IMR-90 (cell line): ENCODE results near the gene LDLRAD4. TPM values are rescaled to one million over a fixed set of nuclear protein-coding genes. Genes with fewer than 3 reads are reported as not detected.

Experiments used
- ATAC-seq: fragments of 200-7000 bp; cut with Tn5 transposase; 2 replicates; pipeline ENCODE4 v1.9.1; 2020; ENCODE audit warnings: low read depth, mild to moderate bottlenecking, moderate library complexity
- BruUV-seq: library from RNA; stranded (reverse); fragments of 400-500 nt; replicated peaks from 2 replicates; lab custom pipeline; 2021; lab: Mats Ljungman, UMichigan
- CTCF ChIA-PET: fragments of 300-600 bp; formaldehyde crosslinking; extraction: SDS; loops from one replicate; lab custom pipeline; 2021; ENCODE audit warnings: antibody characterized with exemption; lab: Yijun Ruan, JAX
- POLR2A ChIA-PET: fragments of 300-600 bp; sonication (Branson Sonifier 250); formaldehyde crosslinking; loops from one replicate; lab custom pipeline; 2022; ENCODE audit warnings: antibody characterized with exemption; ENCODE audit not compliant: unreplicated experiment; lab: Charles Lee
- DNase-seq: peaks from one replicate; pipeline ENCODE4 v3.0.0; 2013
- H2AFZ ChIP-seq: replicated peaks from 2 replicates; pipeline ENCODE3; 2013; ENCODE audit warnings: low read length, mild to moderate bottlenecking; ENCODE audit not compliant: poor library complexity
- H2AK5ac ChIP-seq: 2 replicates; pipeline ENCODE4 v1.6.1; 2013; ENCODE audit warnings: low read depth, low read length, inconsistent platforms
- H2AK9ac ChIP-seq: replicated peaks from 2 replicates; pipeline ENCODE3; 2013; ENCODE audit warnings: mild to moderate bottlenecking, low read depth, low read length, moderate library complexity; ENCODE audit not compliant: poor library complexity
- H2BK120ac ChIP-seq: 2 replicates; pipeline ENCODE4 v1.6.1; 2013; ENCODE audit warnings: low read depth, low read length, inconsistent platforms
- H2BK15ac ChIP-seq: 3 replicates; pipeline ENCODE4 v1.6.1; 2013; ENCODE audit warnings: low read depth, low read length, inconsistent platforms
- H2BK20ac ChIP-seq: 2 replicates; pipeline ENCODE4 v1.6.1; 2013; ENCODE audit warnings: low read depth, mild to moderate bottlenecking, inconsistent platforms, low read length, moderate library complexity
- H2BK5ac ChIP-seq: 2 replicates; pipeline ENCODE4 v1.6.1; 2013; ENCODE audit warnings: mild to moderate bottlenecking, low read depth, low read length, inconsistent platforms; ENCODE audit not compliant: poor library complexity, severe bottlenecking
- H3K14ac ChIP-seq: replicated peaks from 2 replicates; pipeline ENCODE4 v1.6.1; 2013; ENCODE audit warnings: low read depth, low read length, inconsistent platforms
- H3K18ac ChIP-seq: 2 replicates; pipeline ENCODE4 v1.6.1; 2013; ENCODE audit warnings: low read depth, low read length, control low read depth
- H3K23ac ChIP-seq: 2 replicates; pipeline ENCODE4 v1.6.1; 2013; ENCODE audit warnings: low read depth, low read length, inconsistent platforms
- H3K27ac ChIP-seq: 2 replicates; pipeline ENCODE4 v1.5.1; 2013; ENCODE audit warnings: mild to moderate bottlenecking, control low read depth, low read length; ENCODE audit not compliant: insufficient read depth
- H3K27me3 ChIP-seq: 2 replicates; pipeline ENCODE4 v1.6.1; 2013; ENCODE audit warnings: low read length; ENCODE audit not compliant: control insufficient read depth, insufficient read depth
- H3K36me3 ChIP-seq: 2 replicates; pipeline ENCODE4 v1.6.1; 2013; ENCODE audit warnings: low read length, mixed read lengths; ENCODE audit not compliant: control insufficient read depth, insufficient read depth
- H3K4ac ChIP-seq: 2 replicates; pipeline ENCODE4 v1.6.1; 2013; ENCODE audit warnings: low read depth, low read length, inconsistent platforms
- H3K4me1 ChIP-seq: 2 replicates; pipeline ENCODE4 v1.6.1; 2013; ENCODE audit warnings: low read length, mixed read lengths; ENCODE audit not compliant: control insufficient read depth, insufficient read depth
- H3K4me2 ChIP-seq: 2 replicates; pipeline ENCODE4 v1.6.1; 2013; ENCODE audit warnings: low read depth, mild to moderate bottlenecking, control low read depth, low read length, moderate library complexity
- H3K4me3 ChIP-seq: 2 replicates; pipeline ENCODE4 v1.5.1; 2013; ENCODE audit warnings: low read depth, mild to moderate bottlenecking, control low read depth, low read length, moderate library complexity; ENCODE audit not compliant: insufficient read depth
- H3K56ac ChIP-seq: 2 replicates; pipeline ENCODE4 v1.6.1; 2013; ENCODE audit warnings: low read length, inconsistent platforms; ENCODE audit not compliant: insufficient read depth; ENCODE audit errors: extremely low read depth
- H3K79me1 ChIP-seq, 2 experiments: 2 replicates each; pipeline ENCODE4 v1.6.1; 2013; ENCODE audit warnings: low read length in 2 of 2, inconsistent platforms in 1 of 2, low read depth in 1 of 2
- H3K9ac ChIP-seq: 2 replicates; pipeline ENCODE4 v1.6.1; 2013; ENCODE audit warnings: low read depth, low read length, control low read depth
- H3K9me1 ChIP-seq: 2 replicates; pipeline ENCODE4 v1.6.1; 2013; ENCODE audit warnings: low read length, inconsistent platforms; ENCODE audit not compliant: insufficient read depth
- H3K9me3 ChIP-seq: 2 replicates; pipeline ENCODE4 v1.6.1; 2013; ENCODE audit warnings: low read length; ENCODE audit not compliant: control insufficient read depth, insufficient read depth
- H4K20me1 ChIP-seq: 2 replicates; pipeline ENCODE4 v1.6.1; 2013; ENCODE audit warnings: low read length, inconsistent platforms; ENCODE audit not compliant: insufficient read depth
- H4K5ac ChIP-seq: 2 replicates; pipeline ENCODE4 v1.6.1; 2013; ENCODE audit warnings: mild to moderate bottlenecking, low read depth, low read length, control low read depth
- H4K8ac ChIP-seq, 2 experiments: 2 replicates each; pipeline ENCODE4 v1.6.1; 2013; ENCODE audit warnings: low read depth in 2 of 2, low read length in 2 of 2, control low read depth in 1 of 2, inconsistent platforms in 1 of 2
- H4K91ac ChIP-seq: 2 replicates; pipeline ENCODE4 v1.6.1; 2013; ENCODE audit warnings: low read depth, low read length, inconsistent platforms; ENCODE audit not compliant: insufficient read depth
- CEBPB ChIP-seq: IDR thresholded peaks from 2 replicates; pipeline ENCODE4 v1.6.1; 2012; ENCODE audit warnings: low read depth, low read length, improper control_type of control experiment
- CHD1 ChIP-seq: IDR thresholded peaks from 2 replicates; pipeline ENCODE4 v1.6.1; 2012; ENCODE audit warnings: low read depth, low read length, improper control_type of control experiment
- FOS ChIP-seq: fragments of 150-350 bp; IDR thresholded peaks from 2 replicates; pipeline ENCODE4 v1.6.1; 2016; ENCODE audit warnings: low read depth, low read length
- MAFK ChIP-seq: IDR thresholded peaks from 2 replicates; pipeline ENCODE4 v1.6.1; 2012; ENCODE audit warnings: low read depth, low read length, improper control_type of control experiment
- WGBS, 2 experiments: methylation state at CpG; one replicate each; pipeline versions ENCODE4 v1.1.5 to v1.1.7; 2013; ENCODE audit warnings: missing lambda C conversion rate in 2 of 2; ENCODE audit not compliant: insufficient read length in 1 of 2; ENCODE audit errors: extremely low coverage in 2 of 2; 5-methylcytosine and 5-hydroxymethylcytosine counted together
- dilution Hi-C: fragments of 300-500 bp; cut with HindIII; formaldehyde crosslinking; loops from one replicate; pipeline ENCODE4 v1.14.3; 2018; ENCODE audit warnings: low sequenced_read_pairs; ENCODE audit not compliant: unreplicated experiment
- in situ Hi-C: fragments of 300-500 bp; cut with MboI; formaldehyde crosslinking; loops from 3 replicates; pipeline ENCODE4 v1.14.3; 2019; ENCODE audit warnings: low sequenced_read_pairs, inconsistent platforms, mixed read lengths
- intact Hi-C: fragments of 100-400 bp; cut with micrococcal nuclease; formaldehyde crosslinking; loops from 2 replicates; pipeline ENCODE4 v1.10.0; 2022
- polyA plus RNA-seq, 3 experiments: library from polyadenylated mRNA; depleted of rRNA; stranded (reverse); fragments of >200 nt; gene quantifications; 2 replicates each; pipeline ENCODE4 v1.2.3, GENCODE V29; 2012; ENCODE audit warnings: low replicate concordance in 1 of 3
- total RNA-seq: library from RNA; depleted of rRNA; stranded (reverse); fragments of >200 nt; gene quantifications from 2 replicates; pipeline ENCODE4 v1.2.3, GENCODE V29; 2012
- TF ChIP-seq, protein P1 (sequence below): fragments of 150-350 bp; IDR thresholded peaks from 2 replicates; pipeline ENCODE4 v1.6.1; 2017; ENCODE audit warnings: mild to moderate bottlenecking, antibody characterized with exemption, low read length, low read depth

LDLRAD4 gene
- total and polyA plus RNA-seq, 2 of the 4 experiments (the other 2 are of a cell fraction) = not detected

DNA sequence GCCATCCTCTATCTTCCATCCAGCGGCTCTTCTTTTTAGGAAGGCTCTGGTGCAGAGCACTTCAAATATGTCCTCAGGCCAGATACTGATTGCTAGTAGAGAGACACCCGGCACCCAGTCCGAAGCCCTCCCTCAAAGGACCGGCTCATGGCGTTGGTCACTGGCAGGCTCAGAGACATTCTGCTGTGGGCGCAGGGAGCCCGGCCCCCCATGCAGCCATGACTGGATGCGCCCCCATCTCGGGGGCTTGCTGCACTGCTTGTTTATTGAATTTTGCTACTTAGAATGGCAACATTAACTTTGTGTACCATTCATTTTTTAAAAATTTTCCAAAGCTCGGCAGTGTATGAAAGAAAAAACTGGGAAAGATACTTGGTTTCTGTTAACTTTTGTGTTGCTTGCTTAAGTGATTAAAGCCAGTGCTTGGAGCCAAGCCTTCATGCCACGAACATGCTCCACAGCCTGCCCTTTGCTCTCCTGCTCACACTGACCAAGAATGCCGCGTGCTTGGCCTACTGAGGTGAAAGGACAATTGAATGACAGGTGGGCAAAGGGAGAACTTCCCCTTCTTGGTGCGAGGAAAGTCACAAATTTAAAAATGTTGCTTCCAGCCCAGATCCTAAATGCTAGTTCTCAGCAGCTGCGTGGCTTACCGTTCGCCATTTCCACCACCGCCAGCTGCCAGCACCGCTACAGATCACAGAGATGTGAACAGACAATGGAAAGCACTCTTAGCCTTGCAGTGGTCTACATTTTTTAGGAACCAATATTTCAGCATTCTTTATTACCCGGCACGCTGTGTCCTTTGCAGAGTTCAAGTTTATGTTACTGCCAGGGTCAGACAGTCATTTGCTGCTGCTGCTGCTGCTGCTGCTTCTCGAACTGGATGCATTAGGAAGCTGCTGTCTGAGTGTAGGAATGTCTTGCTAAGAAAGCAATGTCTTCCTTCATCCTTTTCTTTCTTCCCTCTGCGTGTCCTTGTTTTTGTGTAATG, 431.1 kb downstream of the LDLRAD4 start:
- Histone ChIP-seq H3K27ac (no peak overlapping the region), H4K8ac (no peak overlapping the region), H3K4me1 (no peaks in the 10 kb centered on the region), H2BK120ac (no peak overlapping the region), H2BK5ac (no peak overlapping the region), H4K91ac (no peak overlapping the region), H3K4me2 (no peak overlapping the region), H3K9me1 (no peaks in the 10 kb centered on the region), H2AK5ac (no peak overlapping the region), H3K79me1 (no peaks in the 10 kb centered on the region), H3K36me3 (no peaks in the 10 kb centered on the region), H3K9me3 (no peaks in the 10 kb centered on the region), H4K20me1 (no peaks in the 10 kb centered on the region), H3K4ac (no peak overlapping the region), H3K4me3 (no peak overlapping the region), H4K5ac (no peak overlapping the region), H3K18ac (no peak overlapping the region), H2AFZ (no peak overlapping the region), H3K14ac (no peak overlapping the region), H3K27me3 (peaks cover 15% of the 10 kb centered on the region), H3K9ac (no peak overlapping the region), H3K56ac (no peak overlapping the region), H3K23ac (no peak overlapping the region), H2AK9ac (no peak overlapping the region), H2BK15ac (no peak overlapping the region), H2BK20ac (no peak overlapping the region)
- no TSS peak for BruUV-seq
- no peak for DNase-seq
- in situ Hi-C loops (loop anchor here (25.0 kb wide), 2 partner anchors 637 to 887 kb away; no protein-coding TSS in a partner anchor), dilution Hi-C loops (no loop called here), intact Hi-C loops (no loop called here)
- ChIA-PET POLR2A (no interaction called here), CTCF (no interaction called here)
- WGBS, 2 experiments = 38% methylated on average over 5 of the region's 23 CpGs; no CpG with 5 or more reads in 1 of the 2 experiments
- ATAC-seq = no peak
- TF ChIP-seq, protein P1, sequence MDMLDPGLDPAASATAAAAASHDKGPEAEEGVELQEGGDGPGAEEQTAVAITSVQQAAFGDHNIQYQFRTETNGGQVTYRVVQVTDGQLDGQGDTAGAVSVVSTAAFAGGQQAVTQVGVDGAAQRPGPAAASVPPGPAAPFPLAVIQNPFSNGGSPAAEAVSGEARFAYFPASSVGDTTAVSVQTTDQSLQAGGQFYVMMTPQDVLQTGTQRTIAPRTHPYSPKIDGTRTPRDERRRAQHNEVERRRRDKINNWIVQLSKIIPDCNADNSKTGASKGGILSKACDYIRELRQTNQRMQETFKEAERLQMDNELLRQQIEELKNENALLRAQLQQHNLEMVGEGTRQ = no peak
- no peak for TF ChIP-seq CHD1
- no peak for TF ChIP-seq MAFK
- TF ChIP-seq CEBPB = no peak
- TF ChIP-seq FOS = no peak
